G401.6 (cell line): ENCODE data around the gene ARHGAP10.
"Not testable (repeated sequence)": the region's sequence is repeated elsewhere in the genome, so short reads cannot be mapped to it uniquely, and the experiment has no call there.

Experiments used
- FAIRE-seq: peaks from 2 replicates; lab custom pipeline; 2012; peaks lifted over from hg19 to GRCh38; lab: Jason Lieb, UNC

ARHGAP10 gene

GRCh38 chr4:147994076-147994475 lies 262.2 kb downstream of the ARHGAP10 start:
- no peak for FAIRE-seq

- no peak for FAIRE-seq
Observed at GRCh38 chr4:147994491-147995385, 262.9 kb downstream of the ARHGAP10 start.

- no peak for FAIRE-seq
Observed at GRCh38 chr4:147996859-147997258, 265.0 kb downstream of the ARHGAP10 start.

GRCh38 chr4:148000038-148000437 lies 268.1 kb downstream of the ARHGAP10 start:
- FAIRE-seq: not testable (repeated sequence)

GRCh38 chr4:148004228-148004857 lies 272.5 kb downstream of the ARHGAP10 start:
- FAIRE-seq: no peak

GRCh38 chr4:148006001-148006400 lies 274.1 kb downstream of the ARHGAP10 start:
- no peak for FAIRE-seq

- no peak for FAIRE-seq
Observed at GRCh38 chr4:148007314-148007760, 275.4 kb downstream of the ARHGAP10 start.

GRCh38 chr4:148007792-148008191 lies 275.9 kb downstream of the ARHGAP10 start:
- no peak for FAIRE-seq

GRCh38 chr4:148015058-148015457 lies 283.2 kb downstream of the ARHGAP10 start:
- FAIRE-seq: no peak

- FAIRE-seq: no peak
Observed at GRCh38 chr4:148015468-148015867, 283.6 kb downstream of the ARHGAP10 start.

- FAIRE-seq: no peak
Observed at GRCh38 chr4:148016063-148016637, 284.3 kb downstream of the ARHGAP10 start.

- no peak for FAIRE-seq
Observed at GRCh38 chr4:148017801-148018200, 285.9 kb downstream of the ARHGAP10 start.

GRCh38 chr4:148021686-148022085 lies 289.8 kb downstream of the ARHGAP10 start:
- no peak for FAIRE-seq

GRCh38 chr4:148022975-148023374 lies 291.1 kb downstream of the ARHGAP10 start:
- no peak for FAIRE-seq

- FAIRE-seq: no peak
Observed at GRCh38 chr4:148023512-148024181, 291.8 kb downstream of the ARHGAP10 start.

- FAIRE-seq: no peak
Observed at GRCh38 chr4:148025981-148026380, 294.1 kb downstream of the ARHGAP10 start.

- FAIRE-seq: no peak
Observed at GRCh38 chr4:148027201-148027600, 295.3 kb downstream of the ARHGAP10 start.

GRCh38 chr4:148029781-148030180 lies 297.9 kb downstream of the ARHGAP10 start:
- FAIRE-seq: no peak

GRCh38 chr4:148030193-148030873 lies 298.4 kb downstream of the ARHGAP10 start:
- FAIRE-seq: no peak

GRCh38 chr4:148034813-148035212 lies 302.9 kb downstream of the ARHGAP10 start:
- FAIRE-seq: no peak

- no peak for FAIRE-seq
Observed at GRCh38 chr4:148041606-148042329, 309.9 kb downstream of the ARHGAP10 start.
